B cell (primary cell): ENCODE results near the gene FKBP8. TPM values are rescaled to one million over a fixed set of nuclear protein-coding genes. Genes with fewer than 3 reads are reported as not detected.

Experiments used
- ATAC-seq: fragments of 200-7000 bp; cut with Tn5 transposase; one replicate; pipeline ENCODE4 v1.10.0; 2021; ENCODE audit warnings: low read depth, mild to moderate bottlenecking, moderate number of reproducible peaks, moderate library complexity
- CTCF ChIA-PET: fragments of 350-600 bp; sonication (Branson Sonifier 250); formaldehyde crosslinking; loops from one replicate; lab custom pipeline; 2021; ENCODE audit warnings: antibody characterized with exemption, inconsistent platforms; lab: Charles Lee
- POLR2A ChIA-PET: fragments of 350-600 bp; sonication (Branson Sonifier 250); formaldehyde crosslinking; loops from one replicate; lab custom pipeline; 2021; ENCODE audit warnings: antibody characterized with exemption; lab: Charles Lee
- DNase-seq: peaks from one replicate; pipeline ENCODE4 v3.0.0; 2013
- H2AFZ ChIP-seq: 2 replicates; pipeline ENCODE4 v1.6.1; 2012; ENCODE audit warnings: mild to moderate bottlenecking, low read depth, low read length; ENCODE audit not compliant: insufficient read depth, poor library complexity, severe bottlenecking
- H3K27ac ChIP-seq, 2 donors: 1 replicate in 1 of 2; 2 replicates in 1 of 2; pipeline ENCODE4 v1.5.1; 2012 to 2013; ENCODE audit warnings: low read length in 2 of 2, mild to moderate bottlenecking in 2 of 2, moderate library complexity in 1 of 2
- H3K27me3 ChIP-seq, 4 experiments: fragments of 200-600 bp in 1 of 4; sonication (generic) in 1 of 4; replicated peaks in 1 of 4; 1 replicate in 2 of 4; 2 replicates in 2 of 4; pipeline versions ENCODE4 v1.6.1 to v1.7.0; 2013 to 2016; ENCODE audit warnings: low read length in 3 of 4, mild to moderate bottlenecking in 2 of 4, mixed read lengths in 1 of 4, moderate library complexity in 1 of 4; ENCODE audit not compliant: insufficient read depth in 4 of 4, control insufficient read depth in 3 of 4; ENCODE audit errors: control extremely low read depth in 1 of 4
- H3K36me3 ChIP-seq, 2 experiments: replicated peaks in 1 of 2; 1 replicate in 1 of 2; 2 replicates in 1 of 2; pipeline versions ENCODE4 v1.6.1 to v1.7.1; 2013; ENCODE audit warnings: low read length in 1 of 2; ENCODE audit not compliant: insufficient read depth in 2 of 2, control insufficient read depth in 1 of 2; ENCODE audit errors: control extremely low read depth in 1 of 2, extremely low read depth in 1 of 2
- H3K4me1 ChIP-seq, 2 donors: fragments of 200-600 bp in 1 of 2; sonication (generic) in 1 of 2; 1 replicate in 1 of 2; 2 replicates in 1 of 2; pipeline versions ENCODE4 v1.5.1 to v1.6.1; 2013 to 2017; ENCODE audit warnings: low read length in 2 of 2; ENCODE audit not compliant: control insufficient read depth in 2 of 2, insufficient read depth in 2 of 2
- H3K4me2 ChIP-seq: replicated peaks from 2 replicates; pipeline ENCODE3; 2012; ENCODE audit warnings: mild to moderate bottlenecking, low read depth, low read length; ENCODE audit not compliant: poor library complexity, severe bottlenecking
- H3K4me3 ChIP-seq, 5 experiments: fragments of 200-600 bp in 1 of 5; sonication (generic) in 1 of 5; 1 replicate in 3 of 5; 2 replicates in 2 of 5; pipeline versions ENCODE4 v1.5.1 to v1.7.0; 2011 to 2016; ENCODE audit warnings: low read length in 4 of 5, mild to moderate bottlenecking in 4 of 5, low read depth in 2 of 5, control low read depth in 1 of 5, moderate library complexity in 1 of 5; ENCODE audit not compliant: insufficient read depth in 1 of 5; ENCODE audit errors: control extremely low read depth in 1 of 5, extremely low read depth in 1 of 5
- H3K79me2 ChIP-seq: fragments of 200-600 bp; sonication (generic); one replicate; pipeline ENCODE4 v1.6.0; 2016; ENCODE audit warnings: low read length; ENCODE audit not compliant: control insufficient read depth, insufficient read depth
- H3K9ac ChIP-seq: fragments of 200-600 bp; sonication (generic); 2 replicates; pipeline ENCODE4 v1.6.1; 2017; ENCODE audit warnings: mild to moderate bottlenecking, low read length, moderate library complexity
- H3K9me3 ChIP-seq, 3 donors: one replicate each; pipeline versions ENCODE4 v1.6.1 to v1.7.1; 2013; ENCODE audit warnings: low read length in 2 of 3; ENCODE audit not compliant: control insufficient read depth in 2 of 3, insufficient read depth in 1 of 3; ENCODE audit errors: control extremely low read depth in 1 of 3
- H4K20me1 ChIP-seq: 2 replicates; pipeline ENCODE4 v1.6.0; 2012; ENCODE audit warnings: mild to moderate bottlenecking, low read length; ENCODE audit not compliant: insufficient read depth, control insufficient read depth, poor library complexity, severe bottlenecking
- H3K27ac Mint-ChIP-seq: one replicate; pipeline ENCODE4 v1.8.0; 2021; ENCODE audit warnings: mixed read lengths
- H3K27me3 Mint-ChIP-seq: one replicate; pipeline ENCODE4 v1.8.0; 2021; ENCODE audit warnings: mixed read lengths
- H3K4me1 Mint-ChIP-seq: one replicate; pipeline ENCODE4 v1.8.0; 2021; ENCODE audit warnings: mixed read lengths
- H3K4me3 Mint-ChIP-seq: one replicate; pipeline ENCODE4 v1.8.0; 2021; ENCODE audit warnings: mixed read lengths
- H3K9me3 Mint-ChIP-seq: one replicate; pipeline ENCODE4 v1.8.0; 2022; ENCODE audit warnings: mixed read lengths; ENCODE audit not compliant: insufficient read depth
- EZH2 ChIP-seq: IDR thresholded peaks from 2 replicates; pipeline ENCODE4 v1.6.1; 2012; ENCODE audit warnings: borderline replicate concordance, low read depth, mild to moderate bottlenecking, moderate library complexity, low read length; ENCODE audit not compliant: insufficient read depth, poor library complexity, severe bottlenecking
- WGBS: methylation state at CpG from one replicate; pipeline ENCODE4 v1.1.5; 2013; ENCODE audit warnings: missing lambda C conversion rate; ENCODE audit not compliant: insufficient coverage; 5-methylcytosine and 5-hydroxymethylcytosine counted together
- intact Hi-C: fragments of 100-400 bp; cut with micrococcal nuclease; formaldehyde crosslinking; loops from one replicate; pipeline ENCODE4 v1.10.0; 2022
- polyA plus RNA-seq: library from polyadenylated mRNA; depleted of rRNA; stranded (reverse); fragments of >200 nt; gene quantifications from 2 replicates; pipeline ENCODE4 v1.2.3, GENCODE V29; 2012
- total RNA-seq, 2 donors: library from RNA; stranded (reverse); fragments of 120-200 nt in 1 of 2; gene quantifications; 1 replicate in 1 of 2; 2 replicates in 1 of 2; pipeline versions ENCODE4 v1.2.3 to v1.2.4, GENCODE V29; 2013 to 2022
- TF ChIP-seq, protein P1 (sequence below): fragments of 200-600 bp; IDR thresholded peaks from one replicate; pipeline ENCODE4 v1.8.0; 2022; ENCODE audit warnings: antibody characterized with exemption, mild to moderate bottlenecking

The FKBP8 gene
- total and polyA plus RNA-seq, 2 donors (not counting 1 experiment from before 2014, with no cell fraction given), result 148 to 163 TPM

DNA sequence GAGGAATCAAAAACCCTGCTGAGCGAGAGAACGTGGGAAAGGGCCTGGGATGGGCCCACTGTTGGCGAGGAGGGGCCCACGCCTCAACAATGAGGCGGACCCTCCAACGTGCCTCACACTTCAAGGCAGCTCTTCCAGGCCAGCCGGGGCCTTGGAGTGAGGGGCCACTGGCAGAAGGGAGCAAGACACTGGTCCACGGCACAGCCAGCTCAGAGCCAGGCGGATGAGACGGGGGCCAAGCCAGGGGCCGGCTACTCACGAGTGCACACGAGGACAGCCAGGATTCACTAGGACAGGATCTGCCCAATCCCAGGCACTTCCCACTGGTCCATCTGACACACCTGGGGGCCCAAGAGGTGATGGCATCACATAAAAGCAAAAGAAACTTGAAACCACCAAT is 42.0 kb downstream of the FKBP8 start:
- 93% methylated on average over 13 of the region's 13 CpGs for WGBS
- ChIA-PET POLR2A (no interaction called here), CTCF (no interaction called here)
- H3K4me2 ChIP-seq, result no peak overlapping the region
- H3K9me3 Mint-ChIP-seq, result no peaks in the 10 kb centered on the region
- no peak overlapping the region for H3K4me3 Mint-ChIP-seq
- no peaks in the 10 kb centered on the region for H3K9me3 ChIP-seq
- peaks cover 100% of the 10 kb centered on the region for H3K79me2 ChIP-seq
- H2AFZ ChIP-seq, result no peak overlapping the region
- H3K27me3 ChIP-seq, result no peaks in the 10 kb centered on the region
- H3K27ac Mint-ChIP-seq, result no peak overlapping the region
- H3K27me3 Mint-ChIP-seq, result no peaks in the 10 kb centered on the region
- H3K4me1 Mint-ChIP-seq, result peaks cover 87% of the 10 kb centered on the region
- H4K20me1 ChIP-seq, result peaks cover 100% of the 10 kb centered on the region
- intact Hi-C loops, result no loop called here
- no peak overlapping the region for H3K27ac ChIP-seq
- TF ChIP-seq, protein P1, sequence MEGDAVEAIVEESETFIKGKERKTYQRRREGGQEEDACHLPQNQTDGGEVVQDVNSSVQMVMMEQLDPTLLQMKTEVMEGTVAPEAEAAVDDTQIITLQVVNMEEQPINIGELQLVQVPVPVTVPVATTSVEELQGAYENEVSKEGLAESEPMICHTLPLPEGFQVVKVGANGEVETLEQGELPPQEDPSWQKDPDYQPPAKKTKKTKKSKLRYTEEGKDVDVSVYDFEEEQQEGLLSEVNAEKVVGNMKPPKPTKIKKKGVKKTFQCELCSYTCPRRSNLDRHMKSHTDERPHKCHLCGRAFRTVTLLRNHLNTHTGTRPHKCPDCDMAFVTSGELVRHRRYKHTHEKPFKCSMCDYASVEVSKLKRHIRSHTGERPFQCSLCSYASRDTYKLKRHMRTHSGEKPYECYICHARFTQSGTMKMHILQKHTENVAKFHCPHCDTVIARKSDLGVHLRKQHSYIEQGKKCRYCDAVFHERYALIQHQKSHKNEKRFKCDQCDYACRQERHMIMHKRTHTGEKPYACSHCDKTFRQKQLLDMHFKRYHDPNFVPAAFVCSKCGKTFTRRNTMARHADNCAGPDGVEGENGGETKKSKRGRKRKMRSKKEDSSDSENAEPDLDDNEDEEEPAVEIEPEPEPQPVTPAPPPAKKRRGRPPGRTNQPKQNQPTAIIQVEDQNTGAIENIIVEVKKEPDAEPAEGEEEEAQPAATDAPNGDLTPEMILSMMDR, result no peak
- no peak for TF ChIP-seq EZH2
- H3K36me3 ChIP-seq, result no peaks in the 10 kb centered on the region
- no peak for ATAC-seq
- peaks cover 30 to 71% of the 10 kb centered on the region in 2 donors for H3K4me1 ChIP-seq
- H3K9ac ChIP-seq, result no peak overlapping the region
- DNase-seq, result no peak
- no peak overlapping the region for H3K4me3 ChIP-seq

DNA sequence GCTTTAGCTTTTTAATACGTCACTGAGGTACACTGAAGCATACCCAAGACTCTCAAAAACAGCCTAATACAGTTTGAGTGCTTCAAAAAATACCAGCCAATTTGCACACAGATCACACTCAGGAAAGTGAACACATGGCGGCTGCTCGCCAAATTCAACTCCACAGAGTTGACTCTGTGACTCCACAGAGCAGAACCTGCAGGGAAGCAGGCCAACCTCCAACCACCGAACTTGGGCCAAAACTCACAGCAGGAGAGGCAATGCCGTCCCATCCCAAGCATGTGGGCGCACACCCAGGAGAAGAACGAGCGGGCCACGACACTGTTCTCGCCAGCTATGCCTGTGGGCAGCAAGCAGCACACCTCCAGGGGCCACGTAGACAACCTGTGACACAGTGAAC is 42.6 kb downstream of the FKBP8 start:
- no peaks in the 10 kb centered on the region for H3K36me3 ChIP-seq
- no peak overlapping the region for H3K27ac ChIP-seq
- H3K27me3 Mint-ChIP-seq, result no peaks in the 10 kb centered on the region
- ATAC-seq, result no peak
- H3K4me2 ChIP-seq, result no peak overlapping the region
- ChIA-PET CTCF (interaction anchor here (0.7 kb wide), 1 partner anchor 697 kb away, joined by 3 read pairs; no protein-coding TSS in a partner anchor), POLR2A (no interaction called here)
- H3K9me3 Mint-ChIP-seq, result no peaks in the 10 kb centered on the region
- H3K4me1 ChIP-seq, result peaks cover 36 to 73% of the 10 kb centered on the region in 2 donors
- no peak overlapping the region for H3K4me3 ChIP-seq
- no peak overlapping the region for H3K9ac ChIP-seq
- H3K79me2 ChIP-seq, result peaks cover 100% of the 10 kb centered on the region
- H3K4me1 Mint-ChIP-seq, result peaks cover 88% of the 10 kb centered on the region
- H3K4me3 Mint-ChIP-seq, result no peak overlapping the region
- 87% methylated on average over 11 of the region's 11 CpGs for WGBS
- no peak for TF ChIP-seq EZH2
- TF ChIP-seq, protein P1, result no peak
- no peaks in the 10 kb centered on the region for H3K9me3 ChIP-seq
- no peak for DNase-seq
- no peak overlapping the region for H2AFZ ChIP-seq
- no peak overlapping the region for H3K27ac Mint-ChIP-seq
- intact Hi-C loops, result no loop called here
- H4K20me1 ChIP-seq, result peaks cover 100% of the 10 kb centered on the region
- no peaks in the 10 kb centered on the region for H3K27me3 ChIP-seq
